ENCODE results near the gene PEPD.

DNA sequence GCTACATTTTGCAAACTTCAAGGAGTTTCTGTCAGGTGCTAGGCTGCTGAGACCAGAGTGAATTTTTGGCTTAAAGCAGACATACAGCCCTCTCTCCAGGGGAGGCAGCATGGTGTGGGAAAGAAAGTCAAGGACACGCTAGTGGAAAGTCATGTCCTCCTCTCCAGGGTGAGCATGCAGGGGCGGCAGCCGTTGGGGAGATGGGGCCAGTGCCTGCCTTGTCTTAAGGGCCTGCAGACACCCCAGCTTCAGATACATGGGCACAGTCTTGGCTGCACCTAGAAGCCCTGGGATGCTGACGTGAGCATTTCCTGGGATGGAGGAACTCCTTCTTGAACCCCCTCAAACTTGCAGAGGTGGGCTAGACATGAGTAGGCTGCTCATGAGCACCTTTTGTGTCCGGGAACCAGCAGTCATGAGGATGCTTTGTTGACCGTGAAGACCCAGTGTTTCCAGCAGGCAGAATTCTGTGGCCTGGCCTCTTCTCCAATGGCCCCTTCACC, 43.3 kb upstream of the PEPD start:
- TF ChIP-seq, protein P1, sequence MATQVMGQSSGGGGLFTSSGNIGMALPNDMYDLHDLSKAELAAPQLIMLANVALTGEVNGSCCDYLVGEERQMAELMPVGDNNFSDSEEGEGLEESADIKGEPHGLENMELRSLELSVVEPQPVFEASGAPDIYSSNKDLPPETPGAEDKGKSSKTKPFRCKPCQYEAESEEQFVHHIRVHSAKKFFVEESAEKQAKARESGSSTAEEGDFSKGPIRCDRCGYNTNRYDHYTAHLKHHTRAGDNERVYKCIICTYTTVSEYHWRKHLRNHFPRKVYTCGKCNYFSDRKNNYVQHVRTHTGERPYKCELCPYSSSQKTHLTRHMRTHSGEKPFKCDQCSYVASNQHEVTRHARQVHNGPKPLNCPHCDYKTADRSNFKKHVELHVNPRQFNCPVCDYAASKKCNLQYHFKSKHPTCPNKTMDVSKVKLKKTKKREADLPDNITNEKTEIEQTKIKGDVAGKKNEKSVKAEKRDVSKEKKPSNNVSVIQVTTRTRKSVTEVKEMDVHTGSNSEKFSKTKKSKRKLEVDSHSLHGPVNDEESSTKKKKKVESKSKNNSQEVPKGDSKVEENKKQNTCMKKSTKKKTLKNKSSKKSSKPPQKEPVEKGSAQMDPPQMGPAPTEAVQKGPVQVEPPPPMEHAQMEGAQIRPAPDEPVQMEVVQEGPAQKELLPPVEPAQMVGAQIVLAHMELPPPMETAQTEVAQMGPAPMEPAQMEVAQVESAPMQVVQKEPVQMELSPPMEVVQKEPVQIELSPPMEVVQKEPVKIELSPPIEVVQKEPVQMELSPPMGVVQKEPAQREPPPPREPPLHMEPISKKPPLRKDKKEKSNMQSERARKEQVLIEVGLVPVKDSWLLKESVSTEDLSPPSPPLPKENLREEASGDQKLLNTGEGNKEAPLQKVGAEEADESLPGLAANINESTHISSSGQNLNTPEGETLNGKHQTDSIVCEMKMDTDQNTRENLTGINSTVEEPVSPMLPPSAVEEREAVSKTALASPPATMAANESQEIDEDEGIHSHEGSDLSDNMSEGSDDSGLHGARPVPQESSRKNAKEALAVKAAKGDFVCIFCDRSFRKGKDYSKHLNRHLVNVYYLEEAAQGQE (IDR thresholded peaks at IDR 0.05; ENCODE audit: insufficient read depth in 1 of 2, low read depth in 2 of 2, low read length in 2 of 2) = no peak
- no peak for TF ChIP-seq POLR2AphosphoS5 (IDR thresholded peaks at IDR 0.05; ENCODE audit: low read depth, low read length)

Measured in PFSK-1 (cell line).